H1 (cell line): ENCODE data around the gene NRXN2. TPM values are rescaled to one million over a fixed set of nuclear protein-coding genes. Genes with fewer than 3 reads are reported as not detected.

Experiments
- CTCF ChIA-PET: fragments of 300-600 bp; sonication (Branson Sonifier 250); formaldehyde crosslinking; loops from one replicate; lab custom pipeline; 2021; ENCODE audit not compliant: partially characterized antibody; lab: Charles Lee
- POLR2A ChIA-PET: fragments of 300-600 bp; sonication (Branson Sonifier 250); formaldehyde crosslinking; loops from one replicate; lab custom pipeline; 2021; ENCODE audit warnings: inconsistent platforms; ENCODE audit not compliant: partially characterized antibody; lab: Charles Lee
- DNase-seq, 2 experiments: peaks; one replicate each; pipeline versions ENCODE4 v3.0.0 to v3.0.0-alpha.2; 2010 to 2022; ENCODE audit warnings: low spot score in 2 of 2, low read depth in 1 of 2, mixed read lengths in 1 of 2
- FAIRE-seq: peaks from 2 replicates; lab custom pipeline; 2011; peaks lifted over from hg19 to GRCh38; lab: Jason Lieb, UNC
- H2AFZ ChIP-seq: 2 replicates; pipeline ENCODE4 v1.8.1; 2012; ENCODE audit warnings: low read length, inconsistent platforms
- H2AK5ac ChIP-seq: 2 replicates; pipeline ENCODE4 v1.6.1; 2013; ENCODE audit warnings: low read depth, low read length
- H2BK120ac ChIP-seq: replicated peaks from 2 replicates; pipeline ENCODE3; 2013; ENCODE audit warnings: low read depth, low read length, inconsistent platforms
- H2BK12ac ChIP-seq: 2 replicates; pipeline ENCODE4 v1.6.1; 2013; ENCODE audit warnings: low read depth, low read length
- H2BK15ac ChIP-seq: 2 replicates; pipeline ENCODE4 v1.6.1; 2013; ENCODE audit warnings: low read length
- H2BK20ac ChIP-seq: 2 replicates; pipeline ENCODE4 v1.6.1; 2013; ENCODE audit warnings: low read length
- H2BK5ac ChIP-seq: 2 replicates; pipeline ENCODE4 v1.6.1; 2013; ENCODE audit warnings: low read depth, low read length
- H3K14ac ChIP-seq: 2 replicates; pipeline ENCODE4 v1.6.1; 2013; ENCODE audit warnings: inconsistent platforms; ENCODE audit not compliant: insufficient read length
- H3K18ac ChIP-seq: 2 replicates; pipeline ENCODE4 v1.6.1; 2013; ENCODE audit warnings: low read length; ENCODE audit errors: extremely low read depth
- H3K23ac ChIP-seq: 2 replicates; pipeline ENCODE4 v1.6.1; 2013; ENCODE audit warnings: inconsistent platforms; ENCODE audit not compliant: insufficient read length
- H3K23me2 ChIP-seq: 2 replicates; pipeline ENCODE4 v1.6.1; 2013; ENCODE audit warnings: low read depth, low read length
- H3K27ac ChIP-seq: 2 replicates; pipeline ENCODE4 v1.6.1; 2011; ENCODE audit warnings: low read depth, low read length, inconsistent platforms
- H3K27me3 ChIP-seq, 4 experiments: replicated peaks in 1 of 4; 1 replicate in 1 of 4; 2 replicates in 3 of 4; pipeline versions ENCODE4 v1.6.1 to v1.8.1; 2011 to 2013; ENCODE audit warnings: low read length in 3 of 4, mild to moderate bottlenecking in 3 of 4, inconsistent platforms in 2 of 4, mixed read lengths in 2 of 4, moderate library complexity in 1 of 4; ENCODE audit not compliant: control insufficient read depth in 3 of 4, insufficient read depth in 3 of 4; ENCODE audit errors: extremely low read depth in 1 of 4
- H3K36me3 ChIP-seq, 4 experiments: 2 replicates each; pipeline versions ENCODE4 v1.6.1 to v1.8.1; 2011 to 2013; ENCODE audit warnings: mild to moderate bottlenecking in 4 of 4, low read length in 3 of 4, moderate library complexity in 2 of 4, control low read depth in 1 of 4, inconsistent platforms in 1 of 4; ENCODE audit not compliant: insufficient read depth in 4 of 4, control insufficient read depth in 2 of 4
- H3K4ac ChIP-seq: replicated peaks from 2 replicates; pipeline ENCODE3; 2013; ENCODE audit warnings: low read length, low read depth, mixed read lengths, inconsistent platforms; ENCODE audit not compliant: insufficient read length
- H3K4me1 ChIP-seq, 4 experiments: replicated peaks in 1 of 4; 1 replicate in 1 of 4; 2 replicates in 3 of 4; pipeline versions ENCODE4 v1.6.1 to v1.8.1; 2011 to 2013; ENCODE audit warnings: low read length in 3 of 4, inconsistent platforms in 2 of 4, mixed read lengths in 1 of 4; ENCODE audit not compliant: insufficient read depth in 4 of 4, control insufficient read depth in 3 of 4
- H3K4me2 ChIP-seq, 2 experiments: 2 replicates each; pipeline versions ENCODE4 v1.6.1 to v1.8.1; 2011 to 2013; ENCODE audit warnings: low read depth in 2 of 2, low read length in 2 of 2, control low read depth in 1 of 2, inconsistent platforms in 1 of 2, mild to moderate bottlenecking in 1 of 2; ENCODE audit not compliant: insufficient read depth in 1 of 2
- H3K4me3 ChIP-seq, 4 experiments: fragments of 200-600, 300-600 bp in 1 of 4; sonication (generic), shearing (Covaris generic), sonication (Bioruptor Twin) in 1 of 4; 2 replicates each; pipeline versions ENCODE4 v1.5.1 to v1.8.1; 2011 to 2016; ENCODE audit warnings: low read length in 4 of 4, low read depth in 3 of 4, control low read depth in 2 of 4, inconsistent platforms in 2 of 4, mild to moderate bottlenecking in 2 of 4, mixed read lengths in 1 of 4, moderate library complexity in 1 of 4; ENCODE audit not compliant: insufficient read depth in 2 of 4; ENCODE audit errors: extremely low read depth in 1 of 4
- H3K56ac ChIP-seq: replicated peaks from 2 replicates; pipeline ENCODE3; 2013; ENCODE audit warnings: low read depth, mild to moderate bottlenecking, mixed read lengths, low read length, inconsistent platforms; ENCODE audit not compliant: insufficient read length
- H3K79me1 ChIP-seq: 2 replicates; pipeline ENCODE4 v1.6.1; 2013; ENCODE audit warnings: low read depth, low read length, control low read depth
- H3K79me2 ChIP-seq, 2 experiments: 2 replicates each; pipeline versions ENCODE4 v1.6.1 to v1.8.1; 2012 to 2013; ENCODE audit warnings: low read length in 2 of 2, mild to moderate bottlenecking in 2 of 2, inconsistent platforms in 1 of 2; ENCODE audit not compliant: insufficient read depth in 2 of 2, control insufficient read depth in 1 of 2
- H3K9ac ChIP-seq, 4 experiments: replicated peaks in 1 of 4; 1 replicate in 1 of 4; 2 replicates in 3 of 4; pipeline versions ENCODE4 v1.6.1 to v1.8.1; 2011 to 2013; ENCODE audit warnings: low read depth in 3 of 4, low read length in 3 of 4, control low read depth in 2 of 4, mild to moderate bottlenecking in 2 of 4, moderate library complexity in 2 of 4, inconsistent platforms in 1 of 4; ENCODE audit errors: extremely low read depth in 1 of 4
- H3K9me3 ChIP-seq, 2 experiments: 2 replicates each; pipeline versions ENCODE4 v1.6.1 to v1.8.1; 2012 to 2013; ENCODE audit warnings: mild to moderate bottlenecking in 2 of 2, moderate library complexity in 2 of 2, control low read depth in 1 of 2, inconsistent platforms in 1 of 2, low read depth in 1 of 2, low read length in 1 of 2, mixed read lengths in 1 of 2; ENCODE audit not compliant: insufficient read depth in 2 of 2
- H4K20me1 ChIP-seq, 2 experiments: replicated peaks in 1 of 2; 2 replicates each; pipeline versions ENCODE3 to v1.8.1; 2011 to 2013; ENCODE audit warnings: inconsistent platforms in 2 of 2, low read length in 2 of 2, mild to moderate bottlenecking in 1 of 2; ENCODE audit not compliant: insufficient read depth in 2 of 2, control insufficient read depth in 1 of 2
- H4K5ac ChIP-seq: 2 replicates; pipeline ENCODE4 v1.6.1; 2013; ENCODE audit warnings: low read length, low read depth, mixed read lengths, inconsistent platforms; ENCODE audit not compliant: insufficient read length
- H4K8ac ChIP-seq: 2 replicates; pipeline ENCODE4 v1.8.0; 2013; ENCODE audit warnings: mild to moderate bottlenecking, moderate library complexity, low read length, inconsistent platforms; ENCODE audit not compliant: insufficient read depth; ENCODE audit errors: extremely low read depth
- H4K91ac ChIP-seq: replicated peaks from 2 replicates; pipeline ENCODE3; 2013; ENCODE audit warnings: low read length, mixed read lengths, inconsistent platforms; ENCODE audit not compliant: insufficient read length
- BACH1 ChIP-seq: IDR thresholded peaks from 2 replicates; pipeline ENCODE4 v1.6.1; 2012; ENCODE audit warnings: low read length, improper control_type of control experiment
- BRCA1 ChIP-seq: IDR thresholded peaks from 2 replicates; pipeline ENCODE4 v1.6.1; 2012; ENCODE audit warnings: low read depth, low read length, improper control_type of control experiment
- GABPA ChIP-seq: IDR thresholded peaks from 2 replicates; pipeline ENCODE4 v1.6.1; 2011; ENCODE audit warnings: mild to moderate bottlenecking, low read length, moderate library complexity, borderline replicate concordance; ENCODE audit not compliant: insufficient read depth
- HDAC6 ChIP-seq: IDR thresholded peaks from one replicate; pipeline ENCODE4 v1.7.1; 2012; ENCODE audit warnings: low read depth, mild to moderate bottlenecking, inconsistent platforms, low read length, moderate library complexity
- JUN ChIP-seq: IDR thresholded peaks from 2 replicates; pipeline ENCODE4 v1.6.1; 2011; ENCODE audit warnings: low read depth, mild to moderate bottlenecking, improper control_type of control experiment, low read length
- JUND ChIP-seq: IDR thresholded peaks from 2 replicates; pipeline ENCODE4 v1.6.1; 2011; ENCODE audit warnings: mild to moderate bottlenecking, improper control_type of control experiment, low read length
- RBBP5 ChIP-seq: IDR thresholded peaks from 2 replicates; pipeline ENCODE4 v1.7.1; 2012; ENCODE audit warnings: low read depth, mild to moderate bottlenecking, inconsistent platforms, low read length, moderate library complexity, borderline replicate concordance
- SIN3A ChIP-seq, 2 experiments: IDR thresholded peaks in 1 of 2; conservative IDR thresholded peaks in 1 of 2; 2 replicates each; pipeline ENCODE4 v1.6.1; 2011 to 2012; ENCODE audit warnings: low read length in 2 of 2, improper control_type of control experiment in 1 of 2, low read depth in 1 of 2, mild to moderate bottlenecking in 1 of 2
- TAF7 ChIP-seq: optimal IDR thresholded peaks from 2 replicates; pipeline ENCODE3; 2011; ENCODE audit warnings: low read depth, mild to moderate bottlenecking, inconsistent platforms, low read length, moderate library complexity, borderline replicate concordance
- TCF12 ChIP-seq: IDR thresholded peaks from 2 replicates; pipeline ENCODE4 v1.6.1; 2011; ENCODE audit warnings: low read depth, mild to moderate bottlenecking, low read length
- WGBS, 2 experiments: shearing (Covaris generic) in 1 of 2; methylation state at CpG; one replicate each; pipeline versions ENCODE4 v1.1.6 to v1.1.7; 2013 to 2015; ENCODE audit warnings: low lambda C conversion rate in 2 of 2, mixed read lengths in 2 of 2, inconsistent platforms in 1 of 2, low coverage in 1 of 2, missing lambda C conversion rate in 1 of 2; ENCODE audit not compliant: insufficient replicate concordance in 2 of 2, insufficient coverage in 1 of 2, insufficient read length in 1 of 2; ENCODE audit errors: extremely low coverage in 1 of 2, missing lambda C conversion rate in 1 of 2; 5-methylcytosine and 5-hydroxymethylcytosine counted together
- polyA plus RNA-seq, 7 experiments: library from polyadenylated mRNA; depleted of rRNA in 3 of 7; stranded (reverse) in 5 of 7; unstranded in 2 of 7; fragments of >200 nt in 5 of 7; fragments of 200-250 nt in 2 of 7; gene quantifications; 1 replicate in 5 of 7; 2 replicates in 1 of 7; 4 replicates in 1 of 7; pipeline versions ENCODE4 v1.2.1 to v1.2.3, GENCODE V29; 2011 to 2013; ENCODE audit warnings: missing spikeins in 2 of 7, mixed read lengths in 2 of 7
- total RNA-seq: library from RNA; stranded (reverse); fragmentation: NEBNext Ultra II Directional; extraction: Animal tissue kit (Norgen Biotek cat#: 25700); gene quantifications from 2 replicates; pipeline ENCODE4 v1.2.1, GENCODE V29; 2021
- TF ChIP-seq, protein P1 (sequence below): IDR thresholded peaks from 2 replicates; pipeline ENCODE4 v1.6.1; 2012; ENCODE audit warnings: inconsistent platforms

The NRXN2 gene
- total and polyA plus RNA-seq, 2 of the 8 experiments (the other 6 are each of a cell fraction or from before 2014, with no cell fraction given), result 1.3 to 11.5 TPM

DNA sequence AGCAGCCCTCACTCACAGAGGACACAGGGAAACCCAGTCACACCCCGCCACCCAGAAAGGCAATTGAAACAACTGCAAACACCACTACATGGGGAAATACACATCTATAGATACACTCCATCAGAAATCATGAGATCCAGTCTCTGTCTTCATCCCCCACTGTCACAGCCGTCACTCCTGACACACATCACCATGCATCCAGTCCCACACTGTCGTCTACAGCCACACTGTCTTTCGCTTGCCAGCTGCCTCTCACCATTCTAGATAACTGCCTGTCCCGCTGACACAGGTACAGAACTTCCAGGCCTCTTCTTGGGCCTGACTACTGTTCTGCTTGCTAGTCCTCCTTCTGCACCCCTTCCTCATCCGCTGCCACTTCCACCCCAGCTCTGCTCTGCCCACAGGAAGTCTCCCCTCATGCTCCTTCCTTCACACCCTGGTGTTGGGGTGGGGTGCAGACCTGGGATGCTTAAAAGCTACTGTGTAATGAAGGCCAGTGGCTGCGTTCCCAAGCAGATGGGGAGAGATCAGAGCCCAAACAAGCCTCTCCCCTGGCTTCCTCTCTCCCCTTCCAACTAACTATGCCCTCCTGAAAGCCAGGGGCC, 89.3 kb downstream of the NRXN2 start:
- no peak overlapping the region for H2BK120ac ChIP-seq
- no peak overlapping the region for H3K9ac ChIP-seq
- TF ChIP-seq, protein P1, sequence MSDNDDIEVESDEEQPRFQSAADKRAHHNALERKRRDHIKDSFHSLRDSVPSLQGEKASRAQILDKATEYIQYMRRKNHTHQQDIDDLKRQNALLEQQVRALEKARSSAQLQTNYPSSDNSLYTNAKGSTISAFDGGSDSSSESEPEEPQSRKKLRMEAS, result no peak
- TF ChIP-seq BRCA1 (no peak), TAF7 (no peak), GABPA (no peak), JUN (no peak), BACH1 (no peak), SIN3A (conservative IDR thresholded peaks at IDR 0.05 in 1 of 2, IDR thresholded peaks at IDR 0.05 in 1 of 2; ENCODE audit: low read depth in 1 of 2, low read length in 2 of 2) (no peak), HDAC6 (no peak), JUND (no peak), RBBP5 (no peak), TCF12 (no peak)
- no peaks in the 10 kb centered on the region for H3K36me3 ChIP-seq
- H3K4ac ChIP-seq, result no peak overlapping the region
- no peak overlapping the region for H3K4me2 ChIP-seq
- H3K4me1 ChIP-seq, result peaks cover 0 to 24% (median 18%) of the 10 kb centered on the region in 4 experiments; a peak in 6 of 7 replicates
- no peak overlapping the region for H4K5ac ChIP-seq
- no peak overlapping the region for H3K23ac ChIP-seq
- no peak for DNase-seq
- H3K27ac ChIP-seq, result no peak overlapping the region
- no peak overlapping the region for H2BK15ac ChIP-seq
- H4K91ac ChIP-seq, result no peak overlapping the region
- no peak overlapping the region for H2AFZ ChIP-seq
- CTCF ChIA-PET, result interaction anchor here (0.6 to 12.7 kb wide), 8 partner anchors 9 to 109 kb away, joined by 3 to 188 read pairs (median 6); no protein-coding TSS in a partner anchor
- H3K18ac ChIP-seq, result no peak overlapping the region
- POLR2A ChIA-PET, result interaction anchor here (1.2 to 1.9 kb wide), 2 partner anchors 9 to 11 kb away, joined by 4 to 5 read pairs; no protein-coding TSS in a partner anchor
- H3K79me2 ChIP-seq, result no peaks in the 10 kb centered on the region
- no peak overlapping the region for H4K8ac ChIP-seq
- 82% methylated on average over 6 of the region's 7 CpGs; no CpG with 5 or more reads in 1 of the 2 experiments for WGBS, 2 experiments
- no peak overlapping the region for H3K4me3 ChIP-seq
- no peaks in the 10 kb centered on the region for H3K79me1 ChIP-seq
- no peak overlapping the region for H3K56ac ChIP-seq
- FAIRE-seq, result no peak
- H2BK5ac ChIP-seq, result no peak overlapping the region
- H2BK12ac ChIP-seq, result no peak overlapping the region
- H4K20me1 ChIP-seq, result peaks cover 0 to 7% of the 10 kb centered on the region in 2 experiments
- H3K14ac ChIP-seq, result no peak overlapping the region
- H3K27me3 ChIP-seq, result peaks cover 0 to 36% (median 20%) of the 10 kb centered on the region in 4 experiments; a peak in 6 of 7 replicates
- H3K23me2 ChIP-seq, result peaks cover 8% of the 10 kb centered on the region; the same call in 1 of the 2 replicates
- H3K9me3 ChIP-seq, result peaks cover 0 to 4% of the 10 kb centered on the region in 2 experiments; a peak in 1 of 4 replicates
- H2BK20ac ChIP-seq, result no peak overlapping the region
- no peak overlapping the region for H2AK5ac ChIP-seq
